Muscle of back (tissue), 13 donors: ENCODE data around the gene GULP1. TPM values are rescaled to one million over a fixed set of nuclear protein-coding genes. Genes with fewer than 3 reads are reported as not detected.
"Not testable (repeated sequence)": the region's sequence is repeated elsewhere in the genome, so short reads cannot be mapped to it uniquely, and the experiment has no call there.

Experiments used
- DNase-seq, 3 donors: peaks; one replicate each; pipeline versions ENCODE4 v3.0.0 to v3.0.0-alpha.2; 2013
- long read RNA-seq, 9 donors: transcript quantifications; one replicate each; lab custom pipeline, GENCODE V29; 2026
- polyA plus RNA-seq, 10 donors: library from polyadenylated mRNA; unstranded; fragments of 120-200 nt; gene quantifications; one replicate each; pipeline ENCODE4 v1.2.1, GENCODE V29; 2013; ENCODE audit not compliant: insufficient read length in 10 of 10

Gene GULP1, protein sequence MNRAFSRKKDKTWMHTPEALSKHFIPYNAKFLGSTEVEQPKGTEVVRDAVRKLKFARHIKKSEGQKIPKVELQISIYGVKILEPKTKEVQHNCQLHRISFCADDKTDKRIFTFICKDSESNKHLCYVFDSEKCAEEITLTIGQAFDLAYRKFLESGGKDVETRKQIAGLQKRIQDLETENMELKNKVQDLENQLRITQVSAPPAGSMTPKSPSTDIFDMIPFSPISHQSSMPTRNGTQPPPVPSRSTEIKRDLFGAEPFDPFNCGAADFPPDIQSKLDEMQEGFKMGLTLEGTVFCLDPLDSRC
- 10 to 100 TPM; 20.1 to 25.3 (median 21.7) TPM for polyA plus RNA-seq
- long read RNA-seq, donor 1, partial matches to known transcripts, result 0 of 2 reads
- long read RNA-seq, donor 1, other reads (novel, unspliced or antisense), result 0 of 2 reads
- long read RNA-seq, donor 2, result 0 reads
- long read RNA-seq, donor 3, result 0 reads
- long read RNA-seq, donor 4, partial matches to known transcripts, result 0 of 2 reads
- long read RNA-seq, donor 4, other reads (novel, unspliced or antisense), result 0 of 2 reads
- long read RNA-seq, donor 5, full-length matches to known transcripts, result 5 of 5 reads
- long read RNA-seq, donor 5, partial matches to known transcripts, result 0 of 5 reads
- long read RNA-seq, donor 5, other reads (novel, unspliced or antisense), result 0 of 5 reads
- long read RNA-seq, donor 6, result 0 reads
- long read RNA-seq, donor 7, partial matches to known transcripts, result 0 of 2 reads
- long read RNA-seq, donor 7, other reads (novel, unspliced or antisense), result 0 of 2 reads
- long read RNA-seq, donor 8, result 0 reads
- long read RNA-seq, donor 9, partial matches to known transcripts, result 0 of 1 reads
- long read RNA-seq, donor 9, other reads (novel, unspliced or antisense), result 0 of 1 reads

GRCh38 chr2:188291617-188292347 is at the start of gene GULP1:
Gene GULP1, plus strand, starts transcription at chr2:188291874. Its CDS starts 185,829 bp downstream, at chr2:188477703.
- peak; percentile 88 to 96 (median 88) for DNase-seq

DNA sequence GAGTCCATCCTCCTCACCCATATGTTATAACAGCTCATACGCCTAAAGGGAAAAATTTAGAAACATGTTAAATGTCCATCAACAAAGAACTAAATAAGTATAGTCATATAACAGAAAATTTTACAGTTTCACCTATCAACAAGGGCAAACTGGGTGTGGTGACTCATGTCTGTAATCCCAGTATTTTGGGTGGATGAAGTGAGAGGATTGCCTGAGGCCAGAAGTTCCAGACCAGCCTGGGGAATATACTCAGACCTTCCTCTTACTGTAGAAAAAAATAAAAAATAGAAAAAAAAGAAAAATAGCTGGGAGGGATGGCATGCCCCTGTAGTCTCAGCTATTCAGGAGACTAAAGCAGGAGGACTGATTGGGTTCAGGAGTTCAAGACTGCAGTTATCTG is 48.3 kb upstream of the GULP1 start:
- DNase-seq, result no peak

DNA sequence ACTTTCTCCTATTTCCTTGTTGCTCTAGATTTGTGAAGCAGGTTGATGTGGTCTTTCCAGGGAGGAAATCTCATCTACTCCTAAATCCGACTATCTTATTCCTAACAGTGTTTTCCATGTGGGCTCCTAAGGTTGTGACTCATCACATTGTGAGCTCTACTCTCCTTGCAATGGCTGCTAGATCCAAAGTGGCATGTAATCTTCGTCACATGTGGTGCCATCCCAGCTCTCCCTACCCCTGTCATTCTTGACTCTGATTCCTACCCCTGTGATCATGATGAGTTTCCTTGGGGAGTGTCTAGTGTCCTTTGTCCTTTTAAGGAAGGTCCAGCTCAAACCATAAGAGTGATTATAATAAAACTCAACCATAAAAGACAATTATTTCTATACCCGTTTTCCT is 47.3 kb upstream of the GULP1 start:
- no peak for DNase-seq

DNA sequence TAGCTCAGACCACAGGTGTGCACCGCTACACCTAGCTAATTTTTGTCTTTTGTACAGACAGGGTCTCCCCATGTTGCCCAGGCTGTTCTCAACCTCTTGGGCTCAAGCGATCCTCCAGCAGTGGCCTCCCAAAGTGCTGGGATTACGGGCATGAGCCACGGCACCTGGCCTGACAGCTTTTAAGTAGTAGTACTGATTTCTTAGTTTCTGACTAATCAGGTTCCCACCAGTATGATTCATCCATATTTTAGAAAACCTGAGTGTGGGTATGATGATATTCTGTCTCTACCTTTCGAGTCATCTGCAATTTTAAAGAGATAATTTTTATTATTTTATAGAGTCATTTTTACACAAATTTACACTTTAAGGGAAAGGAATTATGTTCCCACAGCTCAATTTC is 46.4 kb upstream of the GULP1 start:
- DNase-seq, result no peak

DNA sequence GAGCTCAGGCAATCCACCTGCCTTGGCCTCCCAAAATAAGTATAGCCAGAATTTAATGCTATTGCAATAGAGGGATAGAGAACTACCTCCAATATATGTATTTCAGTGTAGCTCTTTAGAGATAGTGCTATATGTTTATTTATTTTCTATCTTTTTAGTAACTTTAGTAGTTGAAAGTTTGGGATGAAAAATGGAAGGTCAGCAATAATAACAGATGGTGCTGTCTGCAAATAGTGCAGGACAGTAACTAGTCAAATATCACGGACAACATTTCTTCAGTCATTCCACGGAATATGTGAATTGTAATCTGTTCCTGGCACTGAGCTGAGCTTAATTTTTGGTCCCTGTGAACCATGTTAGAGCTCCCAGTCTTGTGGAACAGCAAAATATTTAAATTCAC is 43.2 kb upstream of the GULP1 start:
- DNase-seq, result no peak

DNA sequence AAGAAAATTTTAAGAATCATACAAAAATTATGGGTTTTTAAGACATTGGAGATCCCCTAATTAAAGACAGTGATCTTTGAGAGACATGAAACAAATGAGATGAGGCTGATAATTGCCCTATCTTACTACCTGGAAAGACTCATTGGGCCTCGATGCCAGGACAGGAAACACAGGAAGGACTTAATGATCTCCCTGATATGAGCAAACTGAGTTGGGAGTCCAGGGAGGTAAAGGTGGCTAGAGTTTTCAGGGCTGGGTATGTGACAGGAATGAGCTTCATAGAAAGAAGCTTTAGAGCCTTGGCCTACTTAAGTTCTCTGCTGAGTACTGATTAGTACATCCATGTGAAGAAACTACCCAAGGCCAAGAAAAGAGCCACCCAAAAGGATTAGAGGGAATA is 40.6 kb upstream of the GULP1 start:
- no peak for DNase-seq

- DNase-seq, result no peak
Observed at GRCh38 chr2:188256420-188256819, 35.3 kb upstream of the GULP1 start.

DNA sequence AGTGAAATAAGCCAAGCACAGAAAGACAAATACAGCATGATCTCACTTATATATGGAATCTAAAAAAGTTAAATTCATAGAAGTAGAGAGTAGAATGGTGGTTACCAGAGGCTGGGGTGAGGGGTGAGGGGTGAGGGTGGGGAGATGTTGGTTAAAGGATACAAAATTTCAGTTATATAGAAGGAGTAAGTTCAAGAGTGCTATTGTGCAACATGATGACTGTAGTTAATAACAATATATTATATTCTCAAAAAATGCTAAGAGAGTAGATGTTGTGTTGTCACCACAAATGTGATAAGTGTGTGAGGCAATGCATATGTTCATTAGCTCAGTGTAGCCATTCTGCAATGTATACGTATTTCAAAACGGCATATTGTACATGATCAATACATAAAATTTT is 26.4 kb upstream of the GULP1 start:
- DNase-seq, result no peak

DNA sequence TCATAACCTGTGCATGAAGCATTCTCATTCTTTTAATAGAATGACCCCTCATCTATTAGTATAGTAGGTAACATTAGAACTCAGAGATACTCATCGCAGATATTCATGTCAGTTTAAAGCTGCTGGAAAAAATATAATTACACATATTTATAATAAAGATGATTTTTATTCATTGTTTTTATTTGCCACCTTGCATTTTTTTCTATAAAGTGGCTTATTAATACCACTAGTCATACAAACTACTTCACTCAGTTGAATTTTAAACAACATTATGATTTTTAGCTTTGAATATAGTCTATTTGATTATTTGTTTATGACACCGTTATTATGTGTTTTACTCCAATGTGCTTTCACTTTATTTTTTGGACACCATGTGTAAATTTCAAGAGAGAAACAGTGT is 23.9 kb upstream of the GULP1 start:
- DNase-seq, result no peak

DNA sequence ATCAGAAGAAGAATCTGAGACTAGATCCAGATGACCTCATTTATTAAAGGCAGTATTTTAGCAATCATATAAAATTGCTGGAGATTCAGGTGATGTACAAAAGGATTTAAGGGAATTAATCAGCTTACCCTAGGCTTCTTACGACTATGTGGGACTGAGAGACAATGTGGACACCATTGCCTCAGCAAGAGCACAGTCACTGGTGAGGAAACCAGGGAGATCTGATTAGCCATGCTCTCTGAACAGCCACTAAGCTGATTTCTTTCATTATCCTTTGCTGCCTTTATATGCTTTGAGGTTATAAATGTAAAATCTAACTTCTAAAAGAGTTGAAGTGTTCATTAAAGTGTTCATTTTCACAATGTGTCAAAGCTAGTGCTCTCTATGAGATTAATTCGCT is 22.7 kb upstream of the GULP1 start:
- DNase-seq, result no peak

DNA sequence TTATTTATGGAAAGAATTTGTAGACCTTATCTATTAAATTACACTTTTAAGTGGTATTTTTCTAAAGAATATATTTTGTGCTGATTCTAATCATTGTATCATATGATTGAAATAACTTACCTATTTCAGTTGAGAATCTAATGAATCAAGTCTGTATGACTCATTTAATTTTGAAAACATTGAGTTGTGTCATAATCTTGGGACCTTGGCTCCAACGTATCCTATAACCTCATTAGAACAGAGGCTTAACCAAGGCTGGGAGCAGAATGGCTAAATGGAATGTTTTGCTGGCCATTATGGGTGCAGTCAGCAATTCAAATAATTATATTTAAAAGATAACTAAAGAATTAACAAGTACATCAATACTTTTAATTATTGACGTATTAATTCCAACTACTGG is 19.6 kb upstream of the GULP1 start:
- no peak for DNase-seq

- no peak for DNase-seq
Observed at GRCh38 chr2:188274274-188274673, 17.4 kb upstream of the GULP1 start.

DNA sequence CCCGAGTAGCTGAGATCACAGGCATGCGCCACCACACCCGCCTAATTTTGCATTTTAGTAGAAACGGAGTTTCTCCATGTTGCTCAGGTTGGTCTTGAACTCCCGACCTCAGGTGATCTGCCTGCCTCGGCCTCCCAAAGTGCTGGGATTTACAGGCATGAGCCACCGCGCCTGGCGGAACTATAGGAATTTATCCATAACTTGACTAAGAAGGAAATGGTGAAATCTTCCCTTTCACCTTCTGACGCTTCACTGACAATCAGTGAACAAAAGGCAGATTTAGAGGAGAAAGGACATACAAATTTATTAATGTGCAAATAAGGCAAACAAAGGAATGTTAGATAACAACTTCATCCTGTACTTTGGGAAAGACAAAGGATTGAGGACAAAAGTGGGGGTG is 15.4 kb upstream of the GULP1 start:
- DNase-seq, result no peak

DNA sequence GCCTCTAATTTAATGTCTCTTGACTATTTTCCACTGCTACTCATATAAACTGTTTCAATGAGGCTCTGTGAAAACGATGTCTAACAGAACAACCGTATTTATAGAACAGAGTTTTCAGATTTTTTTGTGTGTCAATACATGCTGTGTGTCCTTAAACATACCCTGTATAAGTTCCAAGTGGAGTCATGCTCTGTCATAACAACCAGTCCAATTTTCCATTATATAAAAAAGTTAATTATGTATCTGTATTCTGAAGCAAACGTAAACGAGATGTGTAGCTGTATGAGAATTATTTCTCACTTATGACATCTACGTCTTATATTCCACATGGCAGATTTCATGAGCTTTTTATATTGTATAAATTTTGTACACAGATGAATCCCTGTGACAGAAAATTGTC is 13.9 kb upstream of the GULP1 start:
- DNase-seq, result no peak

GRCh38 chr2:188278388-188279092 is 13.1 kb upstream of the GULP1 start:
- no peak for DNase-seq

- DNase-seq, result no peak
Observed at GRCh38 chr2:188279093-188279445, 12.6 kb upstream of the GULP1 start.

GRCh38 chr2:188280811-188281222 is 10.9 kb upstream of the GULP1 start:
- DNase-seq, result peak in 1 of 3 donors; percentile 17

DNA sequence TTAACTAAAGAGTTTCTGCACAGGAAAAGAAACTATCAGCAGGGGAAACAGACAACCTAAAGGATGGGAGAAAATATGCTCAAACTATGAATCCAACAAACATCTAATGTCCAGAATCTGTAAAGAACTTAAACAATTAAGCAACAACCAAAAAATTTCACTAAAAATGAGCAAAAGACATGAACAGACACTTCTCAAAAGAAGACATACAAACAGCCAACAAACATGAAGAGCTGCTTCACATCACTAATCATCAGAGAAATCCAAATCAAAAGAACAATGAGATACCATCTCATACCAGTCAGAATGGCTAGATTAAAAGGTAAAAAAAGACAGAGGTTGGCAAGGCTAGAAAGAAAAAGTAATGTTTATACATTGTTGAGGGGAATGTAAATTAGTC is 8.8 kb upstream of the GULP1 start:
- no peak for DNase-seq

GRCh38 chr2:188284251-188284650 is 7.4 kb upstream of the GULP1 start:
- DNase-seq, result not testable (repeated sequence)

DNA sequence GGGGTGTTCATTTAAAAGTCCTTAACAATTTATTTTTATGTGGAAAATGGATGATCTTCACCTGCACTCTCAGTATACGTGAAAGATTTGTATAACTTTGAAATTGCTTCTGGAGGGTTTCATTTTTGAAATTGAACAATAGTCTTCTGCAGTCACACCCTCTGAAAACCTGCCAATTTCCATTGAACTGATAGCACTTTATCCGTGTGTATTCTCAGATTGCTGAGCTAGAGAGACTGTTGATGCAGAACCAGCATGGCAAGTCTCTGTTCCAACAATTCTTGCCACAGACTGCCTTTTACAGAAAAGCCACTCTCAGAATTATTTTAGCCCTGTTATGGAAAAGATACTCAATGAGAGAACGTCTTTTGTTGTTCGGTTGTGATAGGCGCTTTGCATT is 6.6 kb upstream of the GULP1 start:
- DNase-seq, result no peak

GRCh38 chr2:188285774-188286173 is 5.9 kb upstream of the GULP1 start:
- DNase-seq, result no peak

GRCh38 chr2:188291142-188291616 is 495 bp upstream of the GULP1 start:
- peak in 1 of 3 donors; percentile 59 for DNase-seq
